Measurements from ENCODE around the gene MYH13.

The MYH13 gene

DNA sequence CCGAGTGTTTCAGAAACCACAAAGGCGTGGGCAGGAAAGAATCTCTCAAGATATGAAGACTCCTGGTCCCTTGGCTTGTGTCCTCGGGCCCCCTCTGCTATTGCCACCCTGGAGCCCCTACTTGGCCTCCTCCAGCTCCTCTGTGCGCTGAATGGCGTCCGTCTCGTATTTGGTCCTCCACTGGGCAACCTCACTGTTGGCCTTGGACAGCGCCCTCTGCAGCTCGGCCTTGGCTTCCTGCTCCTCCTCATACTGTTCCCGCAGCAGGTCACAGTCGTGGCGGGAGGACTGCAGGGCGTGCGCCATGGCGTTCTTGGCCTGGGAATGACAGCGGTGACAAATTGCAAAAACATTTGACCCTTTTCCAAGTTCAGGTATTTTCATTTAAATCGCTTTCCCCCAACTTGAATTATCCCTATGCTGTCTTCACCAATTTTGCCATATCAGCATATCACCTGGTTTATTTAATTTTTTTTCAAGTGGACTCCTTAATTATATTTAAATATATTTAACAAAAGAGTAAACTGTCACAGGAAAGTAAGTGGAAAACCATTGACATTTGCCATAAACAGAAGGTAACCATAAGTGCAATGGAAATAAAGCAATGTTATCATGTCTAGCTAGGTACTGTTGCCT, 59.7 kb downstream of the MYH13 start:
- no peak overlapping the region for H2AFZ ChIP-seq (ENCODE audit: low read length)
- no peak for DNase-seq
- no peak overlapping the region for H3K27ac ChIP-seq (ENCODE audit: low read length)
- H4K20me1 ChIP-seq (ENCODE audit: insufficient read depth, low read length) = no peaks in the 10 kb centered on the region
- H3F3A ChIP-seq (ENCODE audit: insufficient read depth, low read length) = no peaks in the 10 kb centered on the region
- no peak for TF ChIP-seq EZH2 (optimal IDR thresholded peaks at IDR 0.05; ENCODE audit: low read depth, low read length)
- no peak for TF ChIP-seq EZH2phosphoT487 (IDR thresholded peaks at IDR 0.05; ENCODE audit: low read length)
- TF ChIP-seq, protein P1, sequence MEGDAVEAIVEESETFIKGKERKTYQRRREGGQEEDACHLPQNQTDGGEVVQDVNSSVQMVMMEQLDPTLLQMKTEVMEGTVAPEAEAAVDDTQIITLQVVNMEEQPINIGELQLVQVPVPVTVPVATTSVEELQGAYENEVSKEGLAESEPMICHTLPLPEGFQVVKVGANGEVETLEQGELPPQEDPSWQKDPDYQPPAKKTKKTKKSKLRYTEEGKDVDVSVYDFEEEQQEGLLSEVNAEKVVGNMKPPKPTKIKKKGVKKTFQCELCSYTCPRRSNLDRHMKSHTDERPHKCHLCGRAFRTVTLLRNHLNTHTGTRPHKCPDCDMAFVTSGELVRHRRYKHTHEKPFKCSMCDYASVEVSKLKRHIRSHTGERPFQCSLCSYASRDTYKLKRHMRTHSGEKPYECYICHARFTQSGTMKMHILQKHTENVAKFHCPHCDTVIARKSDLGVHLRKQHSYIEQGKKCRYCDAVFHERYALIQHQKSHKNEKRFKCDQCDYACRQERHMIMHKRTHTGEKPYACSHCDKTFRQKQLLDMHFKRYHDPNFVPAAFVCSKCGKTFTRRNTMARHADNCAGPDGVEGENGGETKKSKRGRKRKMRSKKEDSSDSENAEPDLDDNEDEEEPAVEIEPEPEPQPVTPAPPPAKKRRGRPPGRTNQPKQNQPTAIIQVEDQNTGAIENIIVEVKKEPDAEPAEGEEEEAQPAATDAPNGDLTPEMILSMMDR (IDR thresholded peaks at IDR 0.05; ENCODE audit: low read length) = no peak
- no peak overlapping the region for H3K4me3 ChIP-seq (ENCODE audit: low read length)
- no peaks in the 10 kb centered on the region for H3K79me2 ChIP-seq (ENCODE audit: low read length)
- H3K4me2 ChIP-seq (ENCODE audit: low read depth, low read length) = no peak overlapping the region
- H3K9me2 ChIP-seq (replicated peaks; ENCODE audit: insufficient read depth, low read length) = no peaks in the 10 kb centered on the region
- H3K27me3 ChIP-seq (replicated peaks; ENCODE audit: insufficient read depth, low read length) = no peaks in the 10 kb centered on the region
- H3K9ac ChIP-seq (ENCODE audit: low read length) = no peak overlapping the region
- H3K9me3 ChIP-seq (replicated peaks; ENCODE audit: insufficient read depth, low read length) = no peaks in the 10 kb centered on the region
- no peaks in the 10 kb centered on the region for H3K4me1 ChIP-seq (ENCODE audit: low read length)
- no peaks in the 10 kb centered on the region for H3K36me3 ChIP-seq (replicated peaks; ENCODE audit: insufficient read depth, low read length)

DNA sequence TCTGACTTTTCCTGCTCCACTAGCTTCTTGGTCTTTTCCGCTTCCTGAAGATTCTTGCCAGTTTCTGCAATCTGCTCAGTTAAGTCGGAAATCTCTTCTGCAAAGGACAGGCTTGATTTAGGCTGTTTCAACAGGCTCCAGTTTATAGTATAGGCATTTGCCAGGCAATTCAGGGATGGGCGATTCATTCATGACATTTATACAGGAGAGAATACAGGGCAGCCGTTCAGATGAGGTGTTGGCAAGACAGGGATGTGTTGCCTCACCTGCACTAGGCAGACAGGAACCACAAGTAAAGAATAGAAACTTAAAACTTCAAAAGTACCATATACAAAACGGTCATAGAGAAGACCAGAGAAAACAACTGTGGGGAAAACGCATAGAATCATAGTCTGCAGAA, 61.7 kb downstream of the MYH13 start:
- H3K27ac ChIP-seq (ENCODE audit: low read length) = no peak overlapping the region
- no peaks in the 10 kb centered on the region for H3K36me3 ChIP-seq (replicated peaks; ENCODE audit: insufficient read depth, low read length)
- no peaks in the 10 kb centered on the region for H4K20me1 ChIP-seq (ENCODE audit: insufficient read depth, low read length)
- no peak overlapping the region for H3K4me2 ChIP-seq (ENCODE audit: low read depth, low read length)
- H3F3A ChIP-seq (ENCODE audit: insufficient read depth, low read length) = no peaks in the 10 kb centered on the region
- no peaks in the 10 kb centered on the region for H3K9me3 ChIP-seq (replicated peaks; ENCODE audit: insufficient read depth, low read length)
- no peaks in the 10 kb centered on the region for H3K9me2 ChIP-seq (replicated peaks; ENCODE audit: insufficient read depth, low read length)
- no peaks in the 10 kb centered on the region for H3K4me1 ChIP-seq (ENCODE audit: low read length)
- no peaks in the 10 kb centered on the region for H3K27me3 ChIP-seq (replicated peaks; ENCODE audit: insufficient read depth, low read length)
- TF ChIP-seq, protein P1 (IDR thresholded peaks at IDR 0.05; ENCODE audit: low read length) = no peak
- TF ChIP-seq EZH2phosphoT487 (IDR thresholded peaks at IDR 0.05; ENCODE audit: low read length) (no peak), EZH2 (optimal IDR thresholded peaks at IDR 0.05; ENCODE audit: low read depth, low read length) (no peak)
- no peak overlapping the region for H2AFZ ChIP-seq (ENCODE audit: low read length)
- no peaks in the 10 kb centered on the region for H3K79me2 ChIP-seq (ENCODE audit: low read length)
- H3K9ac ChIP-seq (ENCODE audit: low read length) = no peak overlapping the region
- no peak overlapping the region for H3K4me3 ChIP-seq (ENCODE audit: low read length)
- DNase-seq = no peak

DNA sequence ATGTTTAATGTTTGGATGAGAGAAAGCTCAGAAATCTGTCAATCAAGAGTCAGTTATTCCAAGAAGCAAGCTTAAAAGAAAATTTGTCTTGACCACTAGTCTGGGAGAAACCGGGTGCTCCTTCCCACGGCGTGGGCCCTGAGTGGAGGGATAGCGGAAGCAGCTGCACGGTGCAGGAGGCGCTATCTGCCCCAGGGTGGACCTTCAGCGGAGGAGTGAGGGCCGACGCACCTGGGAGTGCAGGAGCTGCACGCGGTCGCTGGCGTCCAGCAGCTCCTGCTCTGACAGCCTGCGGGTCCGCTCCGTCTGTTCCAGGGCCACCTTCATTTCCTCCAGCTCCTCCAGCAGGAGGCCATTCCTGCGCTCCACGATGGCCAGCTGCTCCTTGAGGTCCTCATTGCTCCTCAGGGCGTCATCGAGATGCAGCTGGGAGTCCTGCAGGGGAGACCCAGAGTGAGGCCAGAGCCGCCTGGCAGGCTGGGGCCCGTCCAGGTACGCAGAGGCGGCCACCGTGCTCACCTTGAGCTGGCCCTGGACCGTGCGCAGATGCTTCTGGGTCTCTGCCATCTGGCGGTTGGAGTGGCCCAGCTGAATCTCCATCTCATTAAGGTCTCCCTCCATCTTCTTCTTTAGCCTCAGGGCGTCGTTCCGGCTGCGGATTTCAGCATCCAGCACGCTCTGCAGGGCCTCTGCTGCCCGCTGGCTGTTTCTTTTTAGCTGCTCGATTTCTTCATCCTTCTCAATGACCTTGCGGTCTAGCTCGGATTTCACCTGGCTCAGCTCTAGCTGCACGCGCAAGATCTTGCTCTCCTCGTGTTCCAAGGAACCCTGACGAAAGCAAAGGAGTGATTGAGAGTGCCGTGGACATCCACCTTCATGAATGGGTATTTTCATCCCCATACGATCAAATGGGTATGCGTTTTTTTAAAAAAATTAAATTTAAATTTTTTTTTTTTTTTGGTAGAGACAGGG, 63.5 kb downstream of the MYH13 start:
- Histone ChIP-seq H3K27me3 (replicated peaks; ENCODE audit: insufficient read depth, low read length) (no peaks in the 10 kb centered on the region), H2AFZ (ENCODE audit: low read length) (no peak overlapping the region), H3K4me3 (ENCODE audit: low read length) (no peak overlapping the region), H3K36me3 (replicated peaks; ENCODE audit: insufficient read depth, low read length) (no peaks in the 10 kb centered on the region), H3K4me1 (ENCODE audit: low read length) (no peaks in the 10 kb centered on the region), H3K9me3 (replicated peaks; ENCODE audit: insufficient read depth, low read length) (no peaks in the 10 kb centered on the region), H4K20me1 (ENCODE audit: insufficient read depth, low read length) (no peaks in the 10 kb centered on the region), H3K79me2 (ENCODE audit: low read length) (no peaks in the 10 kb centered on the region), H3F3A (ENCODE audit: insufficient read depth, low read length) (no peaks in the 10 kb centered on the region), H3K9ac (ENCODE audit: low read length) (no peak overlapping the region), H3K9me2 (replicated peaks; ENCODE audit: insufficient read depth, low read length) (no peaks in the 10 kb centered on the region), H3K27ac (ENCODE audit: low read length) (no peak overlapping the region), H3K4me2 (ENCODE audit: low read depth, low read length) (no peak overlapping the region)
- no peak for TF ChIP-seq EZH2 (optimal IDR thresholded peaks at IDR 0.05; ENCODE audit: low read depth, low read length)
- no peak for TF ChIP-seq EZH2phosphoT487 (IDR thresholded peaks at IDR 0.05; ENCODE audit: low read length)
- TF ChIP-seq, protein P1 (IDR thresholded peaks at IDR 0.05; ENCODE audit: low read length) = no peak
- no peak for DNase-seq
